Stomach (tissue), 9 donors: ENCODE results near the gene ZIC4. TPM values are rescaled to one million over a fixed set of nuclear protein-coding genes. Genes with fewer than 3 reads are reported as not detected.

ENCODE experiments used
- DNase-seq, 2 donors: peaks; one replicate each; pipeline versions ENCODE4 v3.0.0 to v3.0.0-alpha.2; 2013 to 2019
- H3K27ac ChIP-seq, 5 donors: fragments of 200-600 bp in 4 of 5; sonication (generic) in 4 of 5; one replicate each; pipeline ENCODE4 v1.5.1; 2013 to 2019; ENCODE audit warnings: mild to moderate bottlenecking in 1 of 5, moderate library complexity in 1 of 5
- H3K27me3 ChIP-seq, 3 donors: fragments of 200-600 bp; sonication (generic); one replicate each; pipeline ENCODE4 v1.5.1; 2017 to 2019; ENCODE audit warnings: mixed run types in 1 of 3
- H3K36me3 ChIP-seq, 4 donors: fragments of 200-600 bp; sonication (generic); 1 replicate in 3 of 4; 2 replicates in 1 of 4; pipeline ENCODE4 v1.5.1; 2016 to 2019
- H3K4me1 ChIP-seq, 4 donors: fragments of 200-600 bp; sonication (generic); one replicate each; pipeline ENCODE4 v1.5.1; 2016 to 2019
- H3K4me3 ChIP-seq, 4 donors: fragments of 200-600 bp; sonication (generic) in 3 of 4; one replicate each; pipeline ENCODE4 v1.5.1; 2016 to 2019; ENCODE audit warnings: mild to moderate bottlenecking in 1 of 4
- H3K9me3 ChIP-seq, 4 donors: fragments of 200-600 bp; sonication (generic); one replicate each; pipeline ENCODE4 v1.5.1; 2016 to 2019
- EP300 ChIP-seq: sonication (generic); formaldehyde crosslinking; IDR thresholded peaks from one replicate; pipeline ENCODE4 v1.6.1; 2017; ENCODE audit warnings: antibody characterized with exemption
- POLR2A ChIP-seq, 4 donors: fragments of 450-650 bp; IDR thresholded peaks; one replicate each; pipeline ENCODE4 v1.6.1; 2016; ENCODE audit warnings: antibody characterized with exemption in 4 of 4, control low read depth in 2 of 4, mild to moderate bottlenecking in 1 of 4, moderate library complexity in 1 of 4
- POLR2AphosphoS5 ChIP-seq, 3 donors: sonication (generic); formaldehyde crosslinking; IDR thresholded peaks; one replicate each; pipeline ENCODE4 v1.6.1; 2016; ENCODE audit warnings: antibody characterized with exemption in 3 of 3
- WGBS, 5 donors: extraction: QIAGEN DNeasy Blood & Tissue Kit in 3 of 5; methylation state at CpG; one replicate each; pipeline versions ENCODE4 v1.1.5 to v1.1.7; 2013 to 2018; 5-methylcytosine and 5-hydroxymethylcytosine counted together
- intact Hi-C: fragments of 100-400 bp; cut with DNase I; formaldehyde crosslinking; loops from one replicate; pipeline ENCODE4 v1.15.1; 2023; ENCODE audit warnings: low total_unique reads
- polyA plus RNA-seq, 3 donors: library from polyadenylated mRNA; stranded (reverse); fragments of 200-250 nt; gene quantifications; one replicate each; pipeline ENCODE4 v1.2.3, GENCODE V29; 2013
- total RNA-seq, 5 donors: library from RNA; depleted of rRNA; stranded (reverse); fragments of >200 nt; gene quantifications; one replicate each; pipeline versions ENCODE4 v1.1.0 to v1.2.3, GENCODE V29; 2014 to 2016
- TF ChIP-seq, protein P1 (sequence below), 7 experiments: fragments of 450-650 bp in 4 of 7; fragments of 200-600 bp in 3 of 7; sonication (generic) in 3 of 7; IDR thresholded peaks; one replicate each; pipeline ENCODE4 v1.5.1; 2016 to 2019; ENCODE audit warnings: antibody characterized with exemption in 7 of 7, control low read depth in 2 of 7, mild to moderate bottlenecking in 1 of 7
- donor health status: healthy with polysubstance abuse.
- donor health status: Bipolar disorder and iron deficiency.
- donor health status: healthy.

The ZIC4 gene
- total and polyA plus RNA-seq, 8 donors = not detected

GRCh38 chr3:147359177-147360050, 46.9 kb downstream of the ZIC4 start:
- no peak overlapping the region for H3K4me3 ChIP-seq
- H3K36me3 ChIP-seq = no peaks in the 10 kb centered on the region
- WGBS, 5 donors = 5 to 16% (median 8%) methylated on average over 40 to 45 of the region's 45 CpGs
- intact Hi-C loops = no loop called here
- peaks cover 0 to 15% (median 2%) of the 10 kb centered on the region in 4 donors for H3K4me1 ChIP-seq
- TF ChIP-seq, protein P1, sequence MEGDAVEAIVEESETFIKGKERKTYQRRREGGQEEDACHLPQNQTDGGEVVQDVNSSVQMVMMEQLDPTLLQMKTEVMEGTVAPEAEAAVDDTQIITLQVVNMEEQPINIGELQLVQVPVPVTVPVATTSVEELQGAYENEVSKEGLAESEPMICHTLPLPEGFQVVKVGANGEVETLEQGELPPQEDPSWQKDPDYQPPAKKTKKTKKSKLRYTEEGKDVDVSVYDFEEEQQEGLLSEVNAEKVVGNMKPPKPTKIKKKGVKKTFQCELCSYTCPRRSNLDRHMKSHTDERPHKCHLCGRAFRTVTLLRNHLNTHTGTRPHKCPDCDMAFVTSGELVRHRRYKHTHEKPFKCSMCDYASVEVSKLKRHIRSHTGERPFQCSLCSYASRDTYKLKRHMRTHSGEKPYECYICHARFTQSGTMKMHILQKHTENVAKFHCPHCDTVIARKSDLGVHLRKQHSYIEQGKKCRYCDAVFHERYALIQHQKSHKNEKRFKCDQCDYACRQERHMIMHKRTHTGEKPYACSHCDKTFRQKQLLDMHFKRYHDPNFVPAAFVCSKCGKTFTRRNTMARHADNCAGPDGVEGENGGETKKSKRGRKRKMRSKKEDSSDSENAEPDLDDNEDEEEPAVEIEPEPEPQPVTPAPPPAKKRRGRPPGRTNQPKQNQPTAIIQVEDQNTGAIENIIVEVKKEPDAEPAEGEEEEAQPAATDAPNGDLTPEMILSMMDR (IDR thresholded peaks at IDR 0.05) = no peak
- TF ChIP-seq POLR2A (IDR thresholded peaks at IDR 0.05) = no peak
- TF ChIP-seq EP300 = no peak
- TF ChIP-seq POLR2AphosphoS5 (IDR thresholded peaks at IDR 0.05) = no peak
- DNase-seq = no peak
- H3K9me3 ChIP-seq = peaks cover 0 to 28% (median 12%) of the 10 kb centered on the region in 4 donors
- H3K27ac ChIP-seq = no peak overlapping the region
- H3K27me3 ChIP-seq = peaks cover 15 to 88% (median 75%) of the 10 kb centered on the region in 3 donors

- TF ChIP-seq POLR2A (IDR thresholded peaks at IDR 0.05) (no peak), EP300 (no peak), POLR2AphosphoS5 (IDR thresholded peaks at IDR 0.05) (no peak)
- TF ChIP-seq, protein P1 (IDR thresholded peaks at IDR 0.05) = no peak
- Histone ChIP-seq H3K27ac (no peak overlapping the region), H3K4me3 (no peak overlapping the region), H3K27me3 (peaks cover 15 to 87% (median 79%) of the 10 kb centered on the region in 3 donors), H3K36me3 (no peaks in the 10 kb centered on the region), H3K9me3 (peaks cover 0 to 28% (median 12%) of the 10 kb centered on the region in 4 donors), H3K4me1 (peaks cover 0 to 16% (median 2%) of the 10 kb centered on the region in 4 donors)
- no peak for DNase-seq
- 1 to 7% (median 5%) methylated on average over 9 of the region's 9 CpGs for WGBS, 5 donors
- intact Hi-C loops = no loop called here
Measured at GRCh38 chr3:147358144-147358992, 48.0 kb downstream of the ZIC4 start.

DNA sequence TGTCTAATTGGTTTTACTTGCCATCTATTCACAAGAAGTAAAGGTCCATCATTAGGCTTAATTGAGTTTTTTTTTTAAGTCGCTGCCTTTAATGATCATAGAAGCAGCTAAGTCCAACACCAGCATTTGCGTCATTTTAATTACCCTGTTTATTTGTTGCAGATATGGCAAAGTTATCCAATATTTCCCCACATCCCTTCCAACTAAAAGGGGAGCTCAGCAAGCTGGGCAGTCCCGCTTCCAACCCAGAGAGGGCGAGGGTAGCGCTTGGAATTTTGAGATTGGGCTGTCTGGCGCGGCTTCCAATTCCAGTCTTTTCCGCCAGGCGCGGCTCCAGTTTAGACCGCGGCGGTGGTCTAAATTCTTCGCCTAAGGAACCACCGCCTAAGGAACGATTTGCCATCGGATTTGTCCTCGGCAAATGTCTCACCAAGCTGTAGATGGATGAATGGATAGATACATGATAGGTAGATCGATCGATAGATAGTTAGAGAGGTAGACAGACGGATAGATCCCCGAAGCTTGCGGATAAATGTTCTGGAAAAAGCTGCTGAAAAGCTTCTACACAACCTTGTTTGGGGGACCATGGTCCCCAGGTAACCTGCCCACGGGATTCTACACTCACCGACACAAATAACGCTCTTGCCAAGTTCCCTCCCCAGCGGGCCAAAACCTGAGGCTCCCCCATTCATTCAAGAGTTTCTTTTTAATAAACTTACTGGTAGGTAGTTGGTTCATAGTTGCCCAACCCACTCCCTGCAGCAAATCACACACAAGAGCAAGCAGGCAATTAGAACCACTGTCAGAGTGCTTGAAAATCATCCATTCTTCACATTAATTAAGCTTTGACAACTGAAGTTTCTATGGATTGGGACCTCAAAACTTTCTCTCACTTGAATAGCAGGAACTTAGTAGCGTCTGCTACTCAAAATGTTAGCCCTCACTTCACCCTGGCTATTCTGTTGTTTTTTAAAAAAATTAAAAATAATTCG, 49.1 kb downstream of the ZIC4 start:
- H3K27ac ChIP-seq = no peak overlapping the region
- peaks cover 0 to 28% (median 12%) of the 10 kb centered on the region in 4 donors for H3K9me3 ChIP-seq
- no peak for DNase-seq
- H3K36me3 ChIP-seq = no peaks in the 10 kb centered on the region
- peaks cover 0 to 16% (median 2%) of the 10 kb centered on the region in 4 donors for H3K4me1 ChIP-seq
- no peak overlapping the region for H3K4me3 ChIP-seq
- TF ChIP-seq POLR2AphosphoS5 (IDR thresholded peaks at IDR 0.05) = no peak
- TF ChIP-seq EP300 = no peak
- TF ChIP-seq, protein P1 (IDR thresholded peaks at IDR 0.05) = no peak
- TF ChIP-seq POLR2A (IDR thresholded peaks at IDR 0.05) = no peak
- H3K27me3 ChIP-seq = peaks cover 15 to 94% (median 84%) of the 10 kb centered on the region in 3 donors
- intact Hi-C loops = no loop called here
- WGBS, 5 donors = 6 to 13% (median 8%) methylated on average over 28 to 29 of the region's 29 CpGs
